Epithelial cell of proximal tubule (primary cell): Measurements from ENCODE around the gene ETV7. TPM values are rescaled to one million over a fixed set of nuclear protein-coding genes. Genes with fewer than 3 reads are reported as not detected.
"Not testable (repeated sequence)": the region's sequence is repeated elsewhere in the genome, so short reads cannot be mapped to it uniquely, and the experiment has no call there.

Experiments used
- DNase-seq: peaks from one replicate; pipeline ENCODE4 v3.0.0-alpha.2; 2011; ENCODE audit warnings: low read depth
- H3K4me3 ChIP-seq: 2 replicates; pipeline ENCODE4 v1.5.1; 2011; ENCODE audit warnings: low read depth, mild to moderate bottlenecking, low read length
- total RNA-seq: library from RNA; depleted of rRNA; stranded (reverse); fragments of >200 nt; gene quantifications from 2 replicates; pipeline ENCODE4 v1.2.3, GENCODE V29; 2015
- TF ChIP-seq, protein P1 (sequence below): conservative IDR thresholded peaks from 2 replicates; pipeline ENCODE4 v1.5.1; 2012; ENCODE audit warnings: low read depth, mild to moderate bottlenecking, low read length

ETV7 gene
- total RNA-seq, 1 donor from 2014 or later = 3.2 TPM

DNA sequence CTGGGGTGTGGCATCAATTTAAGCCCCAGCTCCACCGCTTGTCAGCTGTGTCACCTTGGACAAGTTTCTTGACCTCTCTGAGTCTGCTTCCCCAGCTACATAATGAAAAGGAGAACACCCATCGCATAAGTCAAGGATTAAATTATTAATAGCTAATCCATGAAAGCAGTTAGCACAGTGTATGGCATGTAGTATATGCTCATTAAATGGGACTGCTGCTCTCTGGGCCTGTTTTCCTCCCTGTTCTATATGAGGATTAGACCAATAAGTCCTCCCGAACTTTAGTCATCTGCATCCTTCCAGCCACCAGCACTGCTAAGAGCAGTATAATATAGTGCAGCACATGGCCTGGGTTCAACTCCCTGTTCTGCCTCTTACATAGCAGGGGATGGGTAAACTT lies 19.7 kb downstream of the ETV7 start:
- no peak overlapping the region for H3K4me3 ChIP-seq
- TF ChIP-seq, protein P1, sequence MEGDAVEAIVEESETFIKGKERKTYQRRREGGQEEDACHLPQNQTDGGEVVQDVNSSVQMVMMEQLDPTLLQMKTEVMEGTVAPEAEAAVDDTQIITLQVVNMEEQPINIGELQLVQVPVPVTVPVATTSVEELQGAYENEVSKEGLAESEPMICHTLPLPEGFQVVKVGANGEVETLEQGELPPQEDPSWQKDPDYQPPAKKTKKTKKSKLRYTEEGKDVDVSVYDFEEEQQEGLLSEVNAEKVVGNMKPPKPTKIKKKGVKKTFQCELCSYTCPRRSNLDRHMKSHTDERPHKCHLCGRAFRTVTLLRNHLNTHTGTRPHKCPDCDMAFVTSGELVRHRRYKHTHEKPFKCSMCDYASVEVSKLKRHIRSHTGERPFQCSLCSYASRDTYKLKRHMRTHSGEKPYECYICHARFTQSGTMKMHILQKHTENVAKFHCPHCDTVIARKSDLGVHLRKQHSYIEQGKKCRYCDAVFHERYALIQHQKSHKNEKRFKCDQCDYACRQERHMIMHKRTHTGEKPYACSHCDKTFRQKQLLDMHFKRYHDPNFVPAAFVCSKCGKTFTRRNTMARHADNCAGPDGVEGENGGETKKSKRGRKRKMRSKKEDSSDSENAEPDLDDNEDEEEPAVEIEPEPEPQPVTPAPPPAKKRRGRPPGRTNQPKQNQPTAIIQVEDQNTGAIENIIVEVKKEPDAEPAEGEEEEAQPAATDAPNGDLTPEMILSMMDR = no peak
- DNase-seq = no peak

DNA sequence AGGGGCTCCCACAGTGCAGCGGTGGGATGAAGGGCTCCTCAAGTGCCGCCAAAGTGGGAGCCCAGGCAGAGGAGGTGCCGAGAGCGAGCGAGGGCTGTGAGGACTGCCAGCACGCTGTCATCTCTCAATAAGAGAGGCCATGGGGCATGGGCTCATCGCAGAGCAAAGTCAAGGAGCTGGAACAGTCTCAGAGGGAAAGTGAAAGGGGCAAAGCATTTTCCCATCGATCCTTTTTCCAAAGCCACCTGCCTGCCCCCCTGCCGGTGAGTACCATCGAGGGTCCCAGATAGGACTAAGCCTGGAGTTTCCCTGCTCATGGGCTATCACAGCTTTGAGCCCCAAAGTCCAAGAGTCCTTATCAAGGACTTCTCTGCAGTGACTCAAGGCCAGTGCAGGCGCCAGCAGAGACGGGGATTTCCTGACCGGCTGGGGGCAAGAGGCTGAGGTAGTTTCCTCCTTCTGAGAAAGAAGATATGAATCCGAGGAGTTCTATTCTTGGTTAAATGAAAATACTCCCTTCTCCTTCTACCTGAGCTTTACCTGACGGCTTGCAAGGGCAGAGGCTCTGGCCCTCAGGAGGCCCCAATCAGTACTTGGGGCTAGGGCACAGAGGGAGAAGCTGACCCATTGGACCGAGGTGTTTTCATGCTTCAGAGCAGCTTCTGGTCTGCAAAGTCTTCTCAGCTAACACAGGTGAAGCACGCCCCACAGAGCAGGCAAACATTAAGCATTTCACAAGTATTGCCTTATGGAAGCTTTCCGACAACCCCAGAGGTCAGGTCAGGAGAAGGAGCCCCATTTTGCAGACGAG lies 22.6 kb downstream of the ETV7 start:
- DNase-seq = peak; percentile 30
- TF ChIP-seq, protein P1 = no peak
- H3K4me3 ChIP-seq = no peak overlapping the region

DNA sequence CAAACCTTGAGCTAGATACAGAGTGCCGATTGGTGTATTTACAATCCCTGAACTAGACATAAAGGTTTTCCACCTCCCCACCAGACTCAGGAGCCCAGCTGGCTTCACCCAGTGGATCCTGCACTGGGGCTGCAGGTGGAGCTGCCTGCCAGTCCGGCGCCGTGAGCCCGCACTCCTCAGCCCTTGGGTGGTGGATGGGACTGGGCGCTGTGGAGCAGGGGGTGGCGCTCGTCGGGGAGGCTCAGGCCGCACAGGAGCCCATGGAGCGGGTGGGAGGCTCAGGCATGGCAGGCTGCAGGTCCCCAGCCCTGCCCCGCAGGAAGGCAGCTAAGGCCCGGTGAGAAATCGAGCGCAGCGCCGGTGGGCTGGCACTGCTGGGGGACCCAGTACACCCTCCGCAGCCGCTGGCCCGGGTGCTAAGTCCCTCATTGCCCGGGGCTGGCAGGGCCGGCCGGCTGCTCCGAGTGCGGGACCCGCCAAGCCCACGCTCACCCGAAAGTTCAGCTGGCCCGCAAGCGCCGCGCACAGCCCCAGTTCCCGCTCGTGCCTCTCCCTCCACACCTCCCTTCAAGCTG lies 23.3 kb downstream of the ETV7 start:
- not testable (repeated sequence) for DNase-seq, H3K4me3 ChIP-seq

DNA sequence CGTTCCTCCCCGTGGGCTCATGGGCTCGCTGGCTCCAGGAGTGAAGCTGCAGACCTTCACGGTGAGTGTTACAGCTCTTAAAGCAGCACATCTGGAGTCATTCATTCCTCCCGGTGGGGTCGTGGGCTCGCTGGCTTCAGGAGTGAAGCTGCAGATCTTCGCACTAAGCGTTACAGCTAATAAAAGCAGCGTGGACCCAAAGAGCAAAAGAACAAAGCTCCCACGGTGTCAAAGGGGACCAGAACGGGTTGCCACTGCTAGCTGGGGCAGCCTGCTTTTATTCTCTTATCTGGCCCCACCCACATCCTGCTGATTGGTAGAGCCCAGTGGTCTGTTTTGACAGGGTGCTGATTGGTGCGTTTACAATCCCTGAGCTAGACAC lies 24.1 kb downstream of the ETV7 start:
- DNase-seq, H3K4me3 ChIP-seq: not testable (repeated sequence)

DNA sequence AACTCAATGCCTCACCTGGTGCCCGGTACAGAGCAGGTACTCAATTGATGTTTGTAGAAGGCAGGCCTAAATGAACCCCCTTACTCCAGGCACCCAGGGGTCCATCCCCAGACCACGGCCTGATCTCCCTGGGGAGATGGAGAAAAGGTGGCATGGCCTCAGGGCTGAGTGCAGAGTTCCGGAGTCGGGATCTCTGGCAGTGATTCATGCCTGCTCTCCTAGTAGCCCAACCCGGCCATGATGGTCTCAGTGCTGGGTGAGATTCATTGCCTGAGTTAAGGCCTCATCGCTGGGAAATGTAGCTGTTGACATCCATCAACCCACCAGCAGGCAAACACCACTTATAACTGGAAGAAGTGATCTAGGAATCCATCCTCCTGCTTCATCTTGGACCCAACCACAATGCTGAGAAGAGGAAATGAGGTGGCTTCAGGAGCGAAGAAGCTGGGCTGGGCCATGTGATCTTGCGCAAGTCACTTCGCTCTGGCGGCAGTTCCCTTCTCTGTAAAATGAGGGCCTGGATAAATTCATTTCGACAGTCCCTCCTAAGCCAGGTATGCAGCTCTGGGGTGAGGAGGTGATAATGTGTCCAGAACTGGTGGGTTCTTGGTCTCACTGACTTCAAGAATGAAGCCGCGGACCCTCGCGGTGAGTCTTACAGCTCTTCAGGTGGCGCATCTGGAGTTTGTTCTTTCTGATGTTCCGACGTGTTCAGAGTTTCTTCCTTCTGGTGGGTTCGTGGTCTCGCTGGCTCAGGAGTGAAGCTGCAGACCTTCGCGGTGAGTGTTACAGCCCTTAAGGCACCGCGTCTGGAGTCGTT lies 24.7 kb downstream of the ETV7 start:
- TF ChIP-seq, protein P1 = no peak

DNA sequence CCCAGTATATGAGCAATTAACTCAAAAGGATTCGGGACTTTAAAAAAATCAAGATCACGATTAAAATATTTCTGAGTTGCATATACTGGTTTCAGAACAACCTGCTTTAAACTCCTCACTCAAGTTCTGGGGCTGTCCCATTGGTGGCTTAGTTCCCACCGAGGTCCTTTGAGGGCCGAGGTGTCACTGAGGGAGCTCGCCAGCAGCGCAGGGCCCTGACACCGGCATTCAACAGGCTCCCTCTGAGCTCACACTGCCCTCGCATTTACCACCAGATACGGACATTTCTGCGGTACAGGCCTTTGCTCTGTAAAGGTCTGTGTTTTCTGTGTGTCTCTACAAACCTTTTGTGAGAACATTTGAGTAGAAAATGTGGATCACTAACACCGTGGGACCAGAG lies 26.4 kb downstream of the ETV7 start:
- H3K4me3 ChIP-seq = no peak overlapping the region
- no peak for DNase-seq
- TF ChIP-seq, protein P1 = no peak

More for the DNA sequence above, 24.7 kb downstream of the ETV7 start:
- DNase-seq = no peak
- no peak overlapping the region for H3K4me3 ChIP-seq

DNA sequence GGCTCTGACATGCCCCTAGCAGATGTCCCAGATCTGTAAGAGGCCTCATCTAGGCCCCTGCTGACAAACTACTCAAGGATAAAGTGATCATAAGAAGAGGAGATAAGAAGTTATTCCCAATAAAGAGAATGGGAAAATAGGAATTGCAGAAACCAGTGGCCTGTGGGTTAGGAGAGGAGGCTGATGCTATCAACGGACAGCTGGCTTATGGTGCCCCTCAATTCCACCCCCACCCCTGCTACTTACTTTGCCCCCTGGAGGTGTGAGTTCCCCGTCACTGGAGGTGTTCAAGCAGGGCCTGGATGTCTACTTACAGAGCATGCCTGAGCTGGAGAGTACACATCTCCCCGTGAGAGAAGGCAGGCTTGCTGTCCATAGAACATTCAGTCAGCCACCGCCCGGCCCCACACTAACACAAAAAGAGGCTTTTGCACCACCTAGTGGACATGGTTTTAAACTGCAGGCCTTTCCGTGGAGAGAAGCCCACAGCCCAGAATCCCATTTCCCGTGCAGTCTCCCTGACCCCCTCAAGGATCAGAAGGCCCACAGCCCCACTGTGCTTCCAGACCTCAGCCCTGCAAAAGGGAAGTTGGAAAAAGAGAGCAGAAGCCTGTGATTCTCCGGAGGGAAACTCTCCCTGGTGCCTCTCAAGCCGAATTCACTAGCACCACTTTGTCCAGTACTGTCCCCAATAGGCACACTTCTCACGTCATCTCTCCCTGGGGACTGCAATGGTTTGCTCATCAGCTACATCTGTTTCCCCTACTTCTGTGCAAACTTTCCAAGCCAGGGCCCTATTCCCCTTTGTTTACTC lies 27.0 kb downstream of the ETV7 start:
- TF ChIP-seq, protein P1 = peak; percentile 83
- no peak for DNase-seq
- H3K4me3 ChIP-seq = no peak overlapping the region
